ENCODE data around the gene MED14.

DNA sequence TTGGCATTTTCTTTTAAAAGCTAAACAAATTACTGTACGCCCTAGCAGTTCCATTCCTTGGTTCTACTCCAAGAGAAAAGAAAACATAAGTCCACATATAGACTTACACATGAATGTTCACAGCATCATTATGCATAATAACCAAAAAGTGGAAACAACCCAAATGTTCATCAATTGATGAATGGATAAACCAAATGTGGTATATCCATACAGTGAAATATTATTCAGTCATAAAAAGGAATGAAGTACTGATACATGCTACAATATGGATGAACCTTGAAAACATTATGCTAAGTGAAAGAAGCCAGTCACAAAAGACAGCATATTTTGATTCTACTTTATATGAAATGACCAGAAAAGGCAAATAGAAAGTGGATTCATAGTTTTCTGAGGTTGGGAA is 36.5 kb downstream of the MED14 start:
- TF ChIP-seq, protein P1, sequence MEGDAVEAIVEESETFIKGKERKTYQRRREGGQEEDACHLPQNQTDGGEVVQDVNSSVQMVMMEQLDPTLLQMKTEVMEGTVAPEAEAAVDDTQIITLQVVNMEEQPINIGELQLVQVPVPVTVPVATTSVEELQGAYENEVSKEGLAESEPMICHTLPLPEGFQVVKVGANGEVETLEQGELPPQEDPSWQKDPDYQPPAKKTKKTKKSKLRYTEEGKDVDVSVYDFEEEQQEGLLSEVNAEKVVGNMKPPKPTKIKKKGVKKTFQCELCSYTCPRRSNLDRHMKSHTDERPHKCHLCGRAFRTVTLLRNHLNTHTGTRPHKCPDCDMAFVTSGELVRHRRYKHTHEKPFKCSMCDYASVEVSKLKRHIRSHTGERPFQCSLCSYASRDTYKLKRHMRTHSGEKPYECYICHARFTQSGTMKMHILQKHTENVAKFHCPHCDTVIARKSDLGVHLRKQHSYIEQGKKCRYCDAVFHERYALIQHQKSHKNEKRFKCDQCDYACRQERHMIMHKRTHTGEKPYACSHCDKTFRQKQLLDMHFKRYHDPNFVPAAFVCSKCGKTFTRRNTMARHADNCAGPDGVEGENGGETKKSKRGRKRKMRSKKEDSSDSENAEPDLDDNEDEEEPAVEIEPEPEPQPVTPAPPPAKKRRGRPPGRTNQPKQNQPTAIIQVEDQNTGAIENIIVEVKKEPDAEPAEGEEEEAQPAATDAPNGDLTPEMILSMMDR (IDR thresholded peaks at IDR 0.05) = no peak
- TF ChIP-seq EZH2 (IDR thresholded peaks at IDR 0.05; ENCODE audit: borderline replicate concordance, insufficient read depth, low read depth, low read length, poor library complexity, severe bottlenecking) = no peak

Measured in B cell (primary cell).